ENCODE data around the gene ASB13.

ASB13 gene

DNA sequence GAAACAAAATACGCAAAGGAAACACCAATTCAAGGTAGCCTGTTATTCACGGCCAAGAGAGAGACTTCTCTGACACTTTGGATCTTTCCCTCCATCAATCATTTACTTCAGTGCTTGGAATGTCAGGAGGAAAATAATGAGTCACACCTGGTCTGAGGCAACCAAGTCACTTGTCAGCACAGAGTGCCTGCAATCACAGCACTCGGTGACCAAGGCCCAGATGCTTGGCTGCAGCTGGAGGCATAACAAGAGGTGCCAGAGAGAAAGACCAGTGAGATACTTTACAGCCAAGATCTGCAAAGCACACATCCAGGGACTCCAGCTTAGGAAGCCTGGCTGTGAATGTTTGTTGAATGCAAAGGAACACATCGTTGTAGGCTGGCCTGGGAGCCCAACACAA lies 33.9 kb downstream of the ASB13 start:
- TF ChIP-seq GATA2 (IDR thresholded peaks at IDR 0.05; ENCODE audit: low read depth, low read length) (no peak), GATA3 (IDR thresholded peaks at IDR 0.05; ENCODE audit: low read depth, low read length) (no peak)

DNA sequence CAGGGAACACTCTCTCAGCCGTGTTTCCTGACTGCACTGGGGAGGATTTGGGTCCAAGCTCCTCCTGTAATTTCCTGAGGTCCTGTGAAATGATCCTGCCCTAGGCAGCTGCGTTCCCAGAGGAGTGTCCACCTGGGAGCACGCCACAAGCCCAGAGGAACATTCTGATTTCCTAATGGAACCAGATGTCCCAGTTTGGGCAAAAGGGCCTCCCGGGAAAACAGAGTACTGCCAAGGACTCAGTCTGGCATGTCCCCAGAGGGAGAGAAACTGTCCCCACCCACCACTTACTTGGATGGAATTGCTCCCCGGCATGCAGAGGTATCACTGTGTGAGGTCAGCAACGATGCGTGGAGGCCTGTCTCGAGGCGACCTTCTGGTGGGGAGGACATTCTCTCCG lies 34.5 kb downstream of the ASB13 start:
- no peak for TF ChIP-seq GATA3 (IDR thresholded peaks at IDR 0.05; ENCODE audit: low read depth, low read length)
- no peak for TF ChIP-seq GATA2 (IDR thresholded peaks at IDR 0.05; ENCODE audit: low read depth, low read length)

DNA sequence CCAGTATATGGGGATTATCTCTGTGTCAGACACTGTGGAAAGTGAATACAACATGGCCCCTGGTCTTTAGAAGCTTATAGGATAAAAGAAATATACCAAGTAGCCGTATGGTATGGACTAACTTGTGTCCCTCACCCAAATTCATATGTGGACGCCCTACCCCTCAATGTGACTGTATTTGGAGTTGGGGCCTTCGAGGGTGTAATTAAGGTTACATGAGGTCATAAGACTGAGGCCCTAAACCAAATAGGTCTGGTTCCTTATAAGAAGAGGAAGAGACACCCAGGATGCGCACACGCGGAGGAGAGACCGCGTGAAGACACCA lies 36.3 kb downstream of the ASB13 start:
- TF ChIP-seq GATA2 (IDR thresholded peaks at IDR 0.05; ENCODE audit: low read depth, low read length): no peak
- TF ChIP-seq GATA3 (IDR thresholded peaks at IDR 0.05; ENCODE audit: low read depth, low read length): no peak

DNA sequence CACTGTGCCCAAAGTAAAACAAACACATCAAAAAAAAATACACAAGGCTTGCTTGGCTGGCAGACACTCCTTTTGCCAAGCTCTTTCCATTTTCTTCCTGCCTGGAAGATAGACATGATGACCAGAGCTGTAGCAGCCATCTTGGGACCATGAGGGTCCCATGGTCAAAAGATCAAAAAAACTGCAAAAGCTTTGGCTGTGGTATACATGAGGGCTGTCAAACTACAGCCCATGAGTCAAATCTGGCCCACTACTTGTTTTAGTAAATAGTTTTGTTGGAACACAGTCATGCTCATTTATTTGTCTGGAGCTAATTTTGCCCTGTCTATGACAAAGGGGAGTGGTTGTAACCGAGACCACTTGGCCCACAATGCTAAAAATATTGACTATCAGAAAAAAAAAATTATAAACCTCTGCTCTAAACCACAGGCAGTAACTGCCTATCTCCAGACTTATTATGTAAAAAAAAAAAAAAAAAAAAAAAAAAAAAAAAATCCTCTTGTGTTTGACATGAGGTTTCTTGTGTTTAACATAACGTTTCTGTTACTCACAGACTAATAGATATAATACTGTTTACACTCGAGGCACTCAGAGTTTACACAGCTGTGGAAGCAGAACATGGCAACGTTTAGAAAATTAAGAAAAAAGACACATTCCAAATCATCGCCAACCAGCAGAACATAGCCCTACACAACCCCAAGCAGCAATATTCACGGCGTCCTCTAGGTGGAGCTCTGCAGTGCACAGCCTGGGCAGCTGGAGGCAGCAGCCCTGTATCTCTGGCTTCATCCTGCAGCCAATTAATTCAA lies 36.9 kb downstream of the ASB13 start:
- TF ChIP-seq GATA2 (IDR thresholded peaks at IDR 0.05; ENCODE audit: low read depth, low read length) (no peak), GATA3 (IDR thresholded peaks at IDR 0.05; ENCODE audit: low read depth, low read length) (no peak)

DNA sequence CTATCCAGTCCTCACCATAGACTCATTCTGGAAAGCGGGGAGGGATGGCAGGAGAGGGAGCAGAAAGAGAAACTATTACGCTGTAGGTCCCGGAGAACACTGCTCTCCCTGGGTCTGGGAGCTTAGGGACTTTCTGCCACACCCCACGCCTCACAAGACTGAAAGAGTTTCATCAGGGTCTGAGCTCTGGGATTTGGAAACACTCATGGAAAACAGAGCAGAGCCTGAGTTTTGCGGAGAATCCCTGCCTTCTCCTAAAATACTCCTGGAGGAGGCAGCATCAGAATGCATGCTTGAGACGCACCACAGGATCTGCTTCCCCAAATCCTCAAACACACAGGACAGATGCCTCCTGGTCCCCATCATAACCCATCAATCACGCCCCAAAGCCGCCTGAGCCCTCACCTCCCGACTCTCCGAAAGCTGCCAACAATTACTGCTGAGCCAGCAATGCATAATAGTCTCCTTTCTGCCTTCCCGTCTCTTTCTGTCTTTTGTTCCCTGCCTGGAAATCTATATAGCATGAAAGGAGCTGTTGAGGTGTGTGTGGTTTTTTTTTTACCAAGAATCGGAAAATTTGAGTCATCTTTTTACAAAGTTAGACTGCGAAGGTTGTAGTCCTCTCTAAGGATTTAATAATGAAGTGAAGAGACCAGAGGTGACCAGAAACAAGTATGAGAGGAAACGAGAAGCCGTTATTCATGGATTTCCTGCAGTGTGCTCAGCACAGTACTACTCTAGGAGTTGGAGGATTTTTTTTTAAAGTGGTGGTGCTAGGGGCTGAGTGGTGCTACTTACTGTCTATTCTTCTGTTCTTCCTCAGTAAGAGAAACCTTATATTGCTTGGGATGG lies 37.7 kb downstream of the ASB13 start:
- TF ChIP-seq GATA3 (IDR thresholded peaks at IDR 0.05; ENCODE audit: low read depth, low read length) (no peak), GATA2 (IDR thresholded peaks at IDR 0.05; ENCODE audit: low read depth, low read length) (no peak)

DNA sequence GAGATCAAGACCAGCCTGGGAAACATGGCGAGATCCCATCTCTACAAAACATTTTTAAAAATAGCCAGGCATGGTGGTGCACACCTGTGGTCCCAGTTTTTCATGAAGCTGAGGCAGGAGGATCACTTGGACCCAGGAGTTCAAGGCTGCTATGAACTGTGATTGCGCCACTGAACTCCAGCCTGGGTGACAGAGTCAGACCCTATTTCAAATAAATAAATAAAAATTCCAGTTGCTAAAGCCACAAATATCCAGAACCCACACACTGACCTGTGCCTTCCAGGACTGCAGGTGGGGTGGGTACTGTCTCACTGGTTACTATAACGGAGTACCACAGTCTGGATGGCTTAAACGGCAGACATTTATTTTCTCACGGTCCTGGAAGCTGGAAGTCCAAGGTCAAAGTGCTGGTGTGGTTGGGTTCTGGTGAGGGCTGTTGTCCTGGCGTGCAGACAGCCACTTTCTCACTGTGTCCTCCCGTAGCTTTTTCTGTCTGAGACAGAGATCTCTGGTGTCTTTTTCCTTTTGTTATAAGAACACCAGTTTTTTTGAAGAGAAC lies 38.8 kb downstream of the ASB13 start:
- TF ChIP-seq GATA3 (IDR thresholded peaks at IDR 0.05; ENCODE audit: low read depth, low read length) (no peak), GATA2 (IDR thresholded peaks at IDR 0.05; ENCODE audit: low read depth, low read length) (no peak)

DNA sequence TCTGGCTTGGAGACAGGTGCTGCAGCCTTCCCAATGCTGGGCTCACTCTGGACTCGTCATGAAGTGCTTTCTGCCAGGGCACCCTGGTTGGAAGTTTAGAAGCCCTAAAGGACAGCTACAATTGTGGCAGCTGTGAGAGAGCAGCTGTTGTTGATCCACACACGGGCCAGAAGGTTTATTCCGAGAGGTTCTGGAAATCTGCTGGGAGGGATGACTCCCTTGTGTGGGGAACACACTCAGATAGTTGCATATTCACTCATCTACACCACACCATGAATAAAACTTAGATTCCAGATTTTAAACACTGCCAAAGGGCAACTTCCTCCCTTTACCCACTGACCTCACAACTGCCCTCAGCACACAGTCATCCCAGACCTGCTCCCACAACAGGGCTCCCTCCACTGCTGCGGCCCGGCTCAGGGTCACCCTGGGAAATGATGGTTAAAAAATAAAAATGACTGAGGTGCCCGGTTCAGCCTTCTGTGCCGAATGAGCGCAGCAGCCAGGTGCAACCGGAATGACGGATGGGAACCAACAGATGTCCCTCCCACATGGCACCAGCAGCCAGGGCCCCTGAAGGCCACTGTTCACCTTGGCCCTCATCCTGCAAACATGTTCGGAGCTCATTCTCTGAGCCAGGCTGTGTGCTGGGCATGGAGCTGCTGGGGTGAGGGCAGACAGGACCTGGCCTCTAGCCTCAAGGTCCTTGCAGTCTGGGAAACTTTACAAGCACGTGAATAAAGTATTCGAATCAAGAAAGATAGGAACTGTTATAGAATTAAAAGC lies 40.2 kb downstream of the ASB13 start:
- no peak for TF ChIP-seq GATA2 (IDR thresholded peaks at IDR 0.05; ENCODE audit: low read depth, low read length)

DNA sequence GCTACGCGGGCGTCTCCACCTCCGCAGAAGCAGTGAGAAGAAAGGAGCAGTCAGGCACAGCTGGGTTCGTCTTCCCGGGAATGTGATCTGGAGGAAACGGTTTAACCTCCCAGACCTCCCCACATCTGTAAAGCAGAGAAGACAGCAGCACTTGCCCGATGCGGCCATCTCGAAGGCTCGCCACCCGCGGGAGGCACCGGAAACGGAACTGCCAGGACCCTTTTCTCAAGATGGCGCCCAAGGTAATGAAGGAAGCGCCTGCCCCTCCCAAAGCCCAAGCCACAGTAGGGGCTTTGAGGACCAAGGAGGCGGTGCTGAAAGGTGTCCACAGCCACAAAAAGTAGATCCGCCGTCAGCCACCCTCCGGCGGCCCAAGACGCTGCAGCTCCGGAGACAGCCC lies 41.7 kb downstream of the ASB13 start:
- TF ChIP-seq GATA2 (IDR thresholded peaks at IDR 0.05; ENCODE audit: low read depth, low read length): no peak
- TF ChIP-seq GATA3 (IDR thresholded peaks at IDR 0.05; ENCODE audit: low read depth, low read length): no peak

DNA sequence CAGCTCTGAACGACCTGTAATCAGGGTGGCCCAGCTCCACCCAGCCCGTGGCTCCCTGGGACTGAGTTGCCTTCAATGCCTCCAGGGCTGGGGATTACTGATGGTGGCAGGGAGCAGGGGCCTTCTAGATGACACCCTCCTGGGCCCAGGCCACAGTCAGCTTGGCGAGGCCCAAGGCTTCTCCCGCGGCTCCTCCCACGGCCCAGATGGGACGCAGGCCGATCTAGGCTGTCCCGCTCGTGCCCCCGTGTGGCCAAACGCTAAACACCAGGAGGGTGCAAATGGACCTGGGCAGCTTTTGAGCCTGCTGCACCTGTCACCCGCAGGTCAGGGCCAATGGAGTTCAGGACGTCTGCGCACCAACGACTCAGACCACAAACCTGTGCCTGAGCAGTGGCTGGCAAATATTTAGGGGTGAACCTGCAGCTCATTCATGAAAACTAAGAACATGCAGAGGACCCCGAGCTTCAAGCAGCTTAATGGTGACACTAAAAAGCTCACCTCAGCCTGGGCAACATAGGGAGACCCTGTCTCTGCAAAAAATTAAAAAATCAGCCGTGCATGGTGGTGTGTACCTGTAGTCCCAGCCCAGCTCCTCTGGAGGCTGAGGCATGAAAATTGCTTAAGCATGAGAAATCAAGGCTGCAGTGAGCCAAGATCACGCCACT lies 43.2 kb downstream of the ASB13 start:
- TF ChIP-seq GATA3 (IDR thresholded peaks at IDR 0.05; ENCODE audit: low read depth, low read length) (no peak), GATA2 (IDR thresholded peaks at IDR 0.05; ENCODE audit: low read depth, low read length) (no peak)

DNA sequence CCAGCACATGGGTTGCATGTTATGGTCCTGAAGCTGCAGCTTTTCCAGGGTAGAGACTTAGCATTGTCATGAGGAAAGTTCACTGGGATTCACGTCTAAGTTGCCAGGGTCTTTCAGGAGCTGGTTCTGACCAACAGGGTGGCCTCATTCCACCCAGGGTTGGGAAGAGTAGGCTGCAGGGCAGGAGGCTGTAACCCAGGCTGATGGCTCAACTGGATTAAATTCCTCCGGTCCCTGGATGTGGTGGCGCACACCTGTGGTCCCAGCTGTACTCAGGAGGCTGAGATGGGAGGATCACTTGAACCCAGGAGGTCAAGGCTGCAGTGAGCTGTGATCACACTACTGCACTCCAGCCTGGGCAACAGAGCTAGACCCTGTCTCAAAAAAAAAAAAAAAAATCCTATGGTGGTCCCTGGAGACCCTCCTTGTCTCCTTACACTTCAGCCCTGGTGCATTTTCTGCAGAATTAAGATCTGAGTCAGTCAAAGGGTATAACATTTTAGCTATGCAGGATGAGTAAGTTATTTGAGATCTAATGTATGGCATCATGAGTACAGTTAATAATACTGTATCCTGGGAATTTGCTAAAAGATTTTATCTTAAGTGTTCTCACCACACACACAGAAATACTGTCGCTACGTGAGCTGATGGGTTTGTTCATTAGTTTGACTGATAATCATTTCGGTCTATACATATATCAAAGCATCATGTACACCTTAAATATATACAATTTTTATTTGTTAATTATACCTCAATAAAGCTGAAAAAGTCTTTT lies 44.0 kb downstream of the ASB13 start:
- no peak for TF ChIP-seq GATA3 (IDR thresholded peaks at IDR 0.05; ENCODE audit: low read depth, low read length)
- no peak for TF ChIP-seq GATA2 (IDR thresholded peaks at IDR 0.05; ENCODE audit: low read depth, low read length)

DNA sequence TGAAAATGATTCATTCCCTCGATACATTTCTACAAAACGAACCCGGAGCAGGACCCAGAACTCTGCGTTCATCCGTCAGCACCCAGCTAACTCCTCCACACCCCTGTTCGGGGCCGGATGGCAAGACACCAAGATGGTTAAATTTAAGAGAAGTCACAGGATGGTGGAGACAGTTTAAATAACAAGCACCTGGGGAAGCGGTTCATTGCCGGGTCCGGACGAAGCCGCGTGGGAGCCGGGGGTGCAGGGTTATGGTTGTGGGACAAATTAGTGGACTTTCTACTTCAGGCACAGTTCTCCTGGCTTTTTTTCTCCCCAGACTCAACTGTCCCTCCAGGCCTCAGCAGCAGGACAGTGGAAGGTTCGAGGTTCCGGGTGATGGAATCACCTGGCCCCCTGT lies 45.4 kb downstream of the ASB13 start:
- TF ChIP-seq GATA2 (IDR thresholded peaks at IDR 0.05; ENCODE audit: low read depth, low read length) (no peak), GATA3 (IDR thresholded peaks at IDR 0.05; ENCODE audit: low read depth, low read length) (no peak)

DNA sequence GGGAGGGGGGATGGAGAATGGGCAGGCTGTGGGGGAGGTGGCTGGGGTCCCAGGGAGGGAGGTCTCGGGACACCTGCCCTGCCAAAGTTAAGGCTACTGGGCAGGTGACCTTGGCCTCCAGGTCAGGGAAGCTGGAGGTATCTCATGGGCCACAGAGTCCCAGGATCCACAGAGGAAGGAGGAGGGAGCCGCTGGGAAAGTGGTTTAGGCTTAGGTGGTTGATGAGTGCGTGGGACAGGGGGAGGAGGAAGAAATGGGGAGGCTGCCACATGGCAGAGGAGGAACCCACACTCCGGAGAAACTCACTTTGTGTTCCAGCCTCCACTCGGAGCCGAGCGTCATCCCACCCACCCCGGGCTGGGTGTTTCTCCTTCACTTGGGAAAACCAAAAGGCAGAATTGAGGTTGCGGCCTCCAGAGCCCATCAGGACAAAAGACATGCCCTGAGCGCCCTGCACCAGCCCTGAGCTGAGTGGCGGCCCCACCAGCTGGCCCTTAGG lies 46.1 kb downstream of the ASB13 start:
- TF ChIP-seq GATA2 (IDR thresholded peaks at IDR 0.05; ENCODE audit: low read depth, low read length): no peak
- TF ChIP-seq GATA3 (IDR thresholded peaks at IDR 0.05; ENCODE audit: low read depth, low read length): no peak
